OCI-LY3 (cell line): Measurements from ENCODE around the gene FKBP5.
A peak's percentile ranks its signal among the peaks of the same experiment; 100 is the strongest.

ENCODE experiments used
- H2AFZ ChIP-seq: fragments of 200-600, 300-600 bp; shearing (Covaris generic); 2 replicates; pipeline ENCODE4 v1.6.0; 2014; ENCODE audit warnings: antibody characterized with exemption, low read depth, low read length
- H3K27ac ChIP-seq: fragments of 200-600, 300-600 bp; sonication (generic); 2 replicates; pipeline ENCODE4 v1.5.1; 2014; ENCODE audit warnings: mild to moderate bottlenecking, low read length, moderate library complexity, mixed read lengths
- H3K27me3 ChIP-seq: fragments of 200-600, 300-600 bp; sonication (generic); 2 replicates; pipeline ENCODE4 v1.6.1; 2014; ENCODE audit warnings: low read depth, low read length, mixed read lengths
- H3K36me3 ChIP-seq: fragments of 200-600, 300-600 bp; sonication (generic); replicated peaks from 2 replicates; pipeline ENCODE3; 2014; ENCODE audit warnings: low read depth, low read length, mixed read lengths
- H3K4me1 ChIP-seq: fragments of 300-600, 200-600 bp; sonication (generic); 2 replicates; pipeline ENCODE4 v1.6.1; 2014; ENCODE audit warnings: low read length, mixed read lengths
- H3K4me2 ChIP-seq: fragments of 200-600, 300-600 bp; sonication (generic); 2 replicates; pipeline ENCODE4 v1.6.1; 2014; ENCODE audit warnings: low read length, mixed read lengths
- H3K4me3 ChIP-seq: fragments of 300-600, 200-600 bp; sonication (generic); 2 replicates; pipeline ENCODE4 v1.5.1; 2014; ENCODE audit warnings: antibody characterized with exemption, mild to moderate bottlenecking, low read length, moderate library complexity
- H3K79me2 ChIP-seq: fragments of 300-600, 200-600 bp; shearing (Covaris generic); 2 replicates; pipeline ENCODE4 v1.6.1; 2014; ENCODE audit warnings: mild to moderate bottlenecking, low read length, mixed read lengths
- H3K9ac ChIP-seq: fragments of 300-600, 200-600 bp; shearing (Covaris generic); 2 replicates; pipeline ENCODE4 v1.6.0; 2014; ENCODE audit warnings: mild to moderate bottlenecking, low read length, moderate library complexity
- H3K9me3 ChIP-seq: fragments of 200-600, 300-600 bp; shearing (Covaris generic); 2 replicates; pipeline ENCODE4 v1.6.1; 2014; ENCODE audit warnings: low read length, mixed read lengths; ENCODE audit not compliant: insufficient read depth
- H4K20me1 ChIP-seq: fragments of 200-600, 300-600 bp; sonication (generic); 2 replicates; pipeline ENCODE4 v1.6.1; 2016; ENCODE audit warnings: low read length, mixed read lengths; ENCODE audit not compliant: insufficient read depth
- EZH2phosphoT487 ChIP-seq: fragments of 200-600 bp; shearing (Covaris generic); IDR thresholded peaks from 2 replicates; pipeline ENCODE4 v1.6.1; 2018; ENCODE audit warnings: antibody characterized with exemption, mixed run types, low read depth
- TF ChIP-seq, protein P1 (sequence below): fragments of 200-600, 300-600 bp; sonication (generic); IDR thresholded peaks from 2 replicates; pipeline ENCODE4 v1.5.1; 2014; ENCODE audit warnings: antibody characterized with exemption, low read length, low read depth

The FKBP5 gene

DNA sequence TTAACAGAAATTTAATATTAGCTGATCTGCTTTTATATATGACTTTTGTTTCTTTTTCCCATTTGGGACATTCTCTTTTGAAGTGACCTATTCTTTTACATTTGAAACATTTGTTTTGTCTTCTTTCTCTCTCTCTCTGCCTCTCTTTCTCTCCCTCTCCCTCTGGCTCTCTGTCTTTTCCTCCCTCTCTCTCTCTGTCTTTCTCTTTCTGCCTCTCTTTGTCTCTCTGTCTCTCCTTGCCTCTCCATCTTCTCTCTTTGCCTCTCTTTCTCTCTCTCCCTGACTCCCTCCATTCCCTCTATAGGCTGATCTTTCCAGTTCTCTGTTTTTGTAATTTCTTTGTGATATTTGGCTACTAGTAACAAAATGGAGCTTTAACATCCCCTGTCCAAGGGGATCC lies 124.0 kb downstream of the FKBP5 start:
- Histone ChIP-seq H3K36me3 (peaks cover 5% of the 10 kb centered on the region), H3K4me3 (no peak overlapping the region), H3K79me2 (no peaks in the 10 kb centered on the region), H2AFZ (no peak overlapping the region), H4K20me1 (no peaks in the 10 kb centered on the region), H3K9ac (no peak overlapping the region), H3K9me3 (no peaks in the 10 kb centered on the region), H3K4me1 (peaks cover 22% of the 10 kb centered on the region), H3K4me2 (no peak overlapping the region), H3K27ac (no peak overlapping the region), H3K27me3 (peaks cover 15% of the 10 kb centered on the region; the same call in 1 of the 2 replicates)
- TF ChIP-seq, protein P1, sequence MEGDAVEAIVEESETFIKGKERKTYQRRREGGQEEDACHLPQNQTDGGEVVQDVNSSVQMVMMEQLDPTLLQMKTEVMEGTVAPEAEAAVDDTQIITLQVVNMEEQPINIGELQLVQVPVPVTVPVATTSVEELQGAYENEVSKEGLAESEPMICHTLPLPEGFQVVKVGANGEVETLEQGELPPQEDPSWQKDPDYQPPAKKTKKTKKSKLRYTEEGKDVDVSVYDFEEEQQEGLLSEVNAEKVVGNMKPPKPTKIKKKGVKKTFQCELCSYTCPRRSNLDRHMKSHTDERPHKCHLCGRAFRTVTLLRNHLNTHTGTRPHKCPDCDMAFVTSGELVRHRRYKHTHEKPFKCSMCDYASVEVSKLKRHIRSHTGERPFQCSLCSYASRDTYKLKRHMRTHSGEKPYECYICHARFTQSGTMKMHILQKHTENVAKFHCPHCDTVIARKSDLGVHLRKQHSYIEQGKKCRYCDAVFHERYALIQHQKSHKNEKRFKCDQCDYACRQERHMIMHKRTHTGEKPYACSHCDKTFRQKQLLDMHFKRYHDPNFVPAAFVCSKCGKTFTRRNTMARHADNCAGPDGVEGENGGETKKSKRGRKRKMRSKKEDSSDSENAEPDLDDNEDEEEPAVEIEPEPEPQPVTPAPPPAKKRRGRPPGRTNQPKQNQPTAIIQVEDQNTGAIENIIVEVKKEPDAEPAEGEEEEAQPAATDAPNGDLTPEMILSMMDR: no peak

DNA sequence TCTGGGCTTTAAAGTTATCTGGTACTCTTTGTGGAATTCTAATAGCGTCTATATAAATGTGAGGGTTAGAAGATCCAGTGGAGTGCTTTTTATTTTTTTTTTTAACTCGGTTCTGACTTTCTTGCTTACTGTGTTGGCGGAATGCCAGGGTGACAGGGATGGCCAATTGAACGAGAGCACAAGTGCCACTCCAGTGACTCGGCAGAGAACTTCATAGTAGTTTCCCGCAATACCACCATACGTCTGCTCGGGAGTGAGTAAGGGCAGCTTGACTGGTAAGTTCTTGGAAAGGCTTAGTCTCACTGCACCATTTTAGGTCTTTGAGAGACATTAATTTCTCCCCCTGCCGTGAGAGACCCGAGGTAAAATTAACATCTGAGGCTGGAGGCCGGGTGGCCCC lies 126.7 kb downstream of the FKBP5 start:
- Histone ChIP-seq H3K4me3 (no peak overlapping the region), H3K9me3 (no peaks in the 10 kb centered on the region), H4K20me1 (no peaks in the 10 kb centered on the region), H3K36me3 (peaks cover 5% of the 10 kb centered on the region), H3K79me2 (no peaks in the 10 kb centered on the region), H3K27ac (no peak overlapping the region), H3K27me3 (peaks cover 25% of the 10 kb centered on the region), H3K4me1 (peaks cover 47% of the 10 kb centered on the region), H3K9ac (no peak overlapping the region), H3K4me2 (no peak overlapping the region), H2AFZ (no peak overlapping the region)
- TF ChIP-seq, protein P1: no peak
- TF ChIP-seq EZH2phosphoT487: no peak

DNA sequence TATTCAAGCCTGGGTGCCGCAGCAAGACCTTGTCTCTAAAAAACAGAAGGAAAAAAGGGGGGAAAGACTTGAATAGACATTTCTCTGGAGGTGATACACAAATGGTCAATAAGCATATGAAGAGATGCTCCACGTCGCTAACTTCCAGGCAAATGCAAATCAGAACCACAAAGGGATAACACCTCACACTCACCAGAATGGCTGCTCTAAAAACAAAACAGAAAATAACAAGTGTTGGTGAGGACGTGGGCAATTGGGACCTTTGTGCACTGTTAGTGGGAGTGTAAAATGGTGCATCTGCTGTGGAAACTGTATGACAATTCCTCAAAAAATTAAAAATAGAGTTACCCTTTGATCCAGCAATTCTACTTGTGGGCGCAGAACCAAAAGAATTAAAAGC lies 127.6 kb downstream of the FKBP5 start:
- no peak overlapping the region for H3K27ac ChIP-seq
- H3K9ac ChIP-seq: no peak overlapping the region
- no peak overlapping the region for H3K4me3 ChIP-seq
- TF ChIP-seq, protein P1: no peak
- no peak overlapping the region for H2AFZ ChIP-seq
- H3K36me3 ChIP-seq: no peaks in the 10 kb centered on the region
- H3K4me2 ChIP-seq: 0 out of 2 replicates have a peak overlapping the region, but pooled peaks have one; percentile 2
- H3K4me1 ChIP-seq: peaks cover 47% of the 10 kb centered on the region
- peaks cover 25% of the 10 kb centered on the region for H3K27me3 ChIP-seq
- no peaks in the 10 kb centered on the region for H4K20me1 ChIP-seq
- H3K9me3 ChIP-seq: no peaks in the 10 kb centered on the region
- H3K79me2 ChIP-seq: no peaks in the 10 kb centered on the region

DNA sequence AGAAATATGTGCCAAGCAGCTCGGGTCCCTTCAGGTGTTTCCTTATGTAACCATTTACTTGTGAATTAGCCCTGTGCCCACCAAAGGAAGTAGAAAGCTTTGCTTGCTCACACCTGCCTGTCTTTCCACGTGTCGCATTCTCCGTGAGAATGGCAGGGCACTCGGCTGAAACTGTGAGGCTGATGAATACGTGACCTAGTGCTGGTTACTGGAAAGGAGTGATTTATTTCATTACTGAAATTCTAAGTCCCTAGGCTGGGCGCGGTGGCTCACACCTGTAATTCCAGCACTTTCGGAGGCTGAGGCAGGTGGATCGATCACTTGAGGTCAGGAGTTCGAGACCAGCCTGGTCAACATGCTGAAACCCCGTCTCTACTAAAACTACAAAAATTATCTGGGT lies 130.1 kb downstream of the FKBP5 start:
- peak overlapping the region; percentile 52 for H3K4me2 ChIP-seq
- H3K9me3 ChIP-seq: no peaks in the 10 kb centered on the region
- H3K27ac ChIP-seq: no peak overlapping the region
- no peak for TF ChIP-seq EZH2phosphoT487
- TF ChIP-seq, protein P1: no peak
- H3K9ac ChIP-seq: no peak overlapping the region
- peaks cover 13% of the 10 kb centered on the region for H3K27me3 ChIP-seq
- H3K79me2 ChIP-seq: no peaks in the 10 kb centered on the region
- H4K20me1 ChIP-seq: no peaks in the 10 kb centered on the region
- H3K36me3 ChIP-seq: no peaks in the 10 kb centered on the region
- peaks cover 45% of the 10 kb centered on the region for H3K4me1 ChIP-seq
- H2AFZ ChIP-seq: no peak overlapping the region
- H3K4me3 ChIP-seq: no peak overlapping the region
